Left lung (tissue), 10 donors: ENCODE results near the gene RTN1. TPM values are rescaled to one million over a fixed set of nuclear protein-coding genes. Genes with fewer than 3 reads are reported as not detected.

Experiments
- ATAC-seq: fragments of 200-7000 bp; cut with Tn5 transposase; one replicate; pipeline ENCODE4 v1.9.1; 2020; ENCODE audit warnings: moderate library complexity
- DNase-seq, 4 donors: peaks; one replicate each; pipeline ENCODE4 v3.0.0-alpha.2; 2013 to 2020
- H3K27ac ChIP-seq, 2 donors: fragments of 200-600 bp; sonication (generic) in 1 of 2; one replicate each; pipeline versions ENCODE4 v1.5.0 to v1.8.0; 2020 to 2021
- H3K27me3 ChIP-seq, 2 donors: fragments of 200-600 bp; sonication (generic) in 1 of 2; one replicate each; pipeline versions ENCODE4 v1.5.0 to v1.8.0; 2020 to 2021
- H3K36me3 ChIP-seq, 2 donors: fragments of 200-600 bp; sonication (generic) in 1 of 2; one replicate each; pipeline versions ENCODE4 v1.5.0 to v1.8.0; 2020 to 2021
- H3K4me1 ChIP-seq, 2 donors: fragments of 200-600 bp; one replicate each; pipeline ENCODE4 v1.8.0; 2021
- H3K4me3 ChIP-seq, 2 donors: fragments of 200-600 bp; sonication (generic) in 1 of 2; one replicate each; pipeline versions ENCODE4 v1.5.0 to v1.8.0; 2020 to 2021; ENCODE audit warnings: mild to moderate bottlenecking in 1 of 2
- H3K9me3 ChIP-seq, 2 donors: fragments of 200-600 bp; sonication (generic) in 1 of 2; one replicate each; pipeline versions ENCODE4 v1.5.0 to v1.8.0; 2020 to 2021
- CTCF ChIP-seq, 2 donors: fragments of 200-600 bp; sonication (generic) in 1 of 2; IDR thresholded peaks; one replicate each; pipeline versions ENCODE4 v1.5.0 to v1.8.0; 2021; ENCODE audit warnings: antibody characterized with exemption in 2 of 2
- intact Hi-C, 2 donors: fragments of 100-400 bp; cut with DNase I; formaldehyde crosslinking; loops; one replicate each; pipeline versions ENCODE4 v1.11.2 to v1.14.2; 2022
- polyA plus RNA-seq, 6 donors: library from polyadenylated mRNA; unstranded; fragments of 120-200 nt; gene quantifications; one replicate each; pipeline ENCODE4 v1.2.1, GENCODE V29; 2013; ENCODE audit not compliant: insufficient read length in 6 of 6
- total RNA-seq, 2 donors: library from RNA; stranded (reverse); fragmentation: NEBNext Ultra II Directional; extraction: Animal tissue kit (Norgen Biotek cat#: 25700); gene quantifications; one replicate each; pipeline ENCODE4 v1.2.1, GENCODE V29; 2021
- donor health status: DM: no; HTN: yes; CAD: no.
- donor health status: DM: no; HTN: no; CAD: no.

The RTN1 gene
- total and polyA plus RNA-seq, 8 donors, result 3.6 to 7.9 (median 4.7) TPM

DNA sequence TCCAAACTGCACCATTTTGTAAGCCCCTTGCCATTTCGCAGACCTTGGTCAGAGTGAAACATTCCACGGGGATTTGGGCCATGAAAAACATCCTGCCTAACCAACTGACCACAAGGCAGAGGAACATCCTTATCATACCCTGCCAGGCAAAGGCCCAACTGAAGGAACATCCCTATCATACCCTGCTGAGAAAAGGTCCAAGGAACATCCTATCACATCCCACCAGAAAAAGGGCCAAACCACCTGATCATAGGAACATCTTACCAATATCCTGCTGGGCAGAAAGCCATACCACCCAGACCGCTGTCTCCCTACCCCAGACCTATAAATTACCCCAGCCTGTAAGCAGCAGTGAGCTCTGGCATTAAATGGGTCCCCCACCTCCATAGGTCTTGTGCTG lies 30.0 kb upstream of the RTN1 start:
- Histone ChIP-seq H3K9me3 (no peaks in the 10 kb centered on the region), H3K27ac (no peak overlapping the region), H3K36me3 (no peaks in the 10 kb centered on the region), H3K4me1 (no peaks in the 10 kb centered on the region), H3K27me3 (no peaks in the 10 kb centered on the region), H3K4me3 (no peak overlapping the region)
- DNase-seq (no peak), ATAC-seq (no peak)
- intact Hi-C loops, result no loop called here
- TF ChIP-seq CTCF (IDR thresholded peaks at IDR 0.05), result no peak

DNA sequence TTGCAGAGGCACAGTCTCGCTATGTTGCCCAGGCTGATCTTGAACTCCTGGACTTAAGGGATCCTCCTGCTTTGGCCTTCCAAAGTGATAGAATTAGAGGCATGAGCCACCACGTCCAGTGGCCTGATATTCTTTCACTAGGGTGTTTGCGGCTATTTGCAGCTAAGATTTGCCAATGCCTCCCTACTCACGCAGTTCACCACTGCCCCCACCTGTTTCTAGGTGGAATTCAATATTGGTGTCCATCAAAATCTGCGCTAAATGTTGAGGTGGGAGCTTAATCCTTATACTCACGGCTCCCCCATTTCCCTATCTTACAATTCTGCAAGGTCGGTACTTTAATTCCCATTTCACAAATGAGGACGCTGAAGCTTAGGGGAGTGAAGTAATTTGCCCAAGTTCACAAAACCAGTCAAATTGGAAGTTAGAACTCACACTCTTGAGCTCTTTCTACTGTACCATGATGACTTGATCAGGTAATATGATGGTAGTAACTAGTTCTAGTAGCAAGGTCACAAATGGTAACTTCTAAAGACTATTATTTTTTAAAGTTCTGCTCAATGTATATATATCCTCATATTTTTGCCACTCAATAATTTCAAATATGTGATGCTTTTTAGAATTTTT lies 27.3 kb upstream of the RTN1 start:
- intact Hi-C loops, result no loop called here
- no peaks in the 10 kb centered on the region for H3K4me1 ChIP-seq
- no peaks in the 10 kb centered on the region for H3K27me3 ChIP-seq
- no peak overlapping the region for H3K27ac ChIP-seq
- H3K36me3 ChIP-seq, result no peaks in the 10 kb centered on the region
- no peaks in the 10 kb centered on the region for H3K9me3 ChIP-seq
- no peak overlapping the region for H3K4me3 ChIP-seq
- DNase-seq, result peak in 1 of 4 donors; percentile 30
- peak; percentile 69 for ATAC-seq
- TF ChIP-seq CTCF (IDR thresholded peaks at IDR 0.05), result peak in 1 of 2 donors; percentile 32

DNA sequence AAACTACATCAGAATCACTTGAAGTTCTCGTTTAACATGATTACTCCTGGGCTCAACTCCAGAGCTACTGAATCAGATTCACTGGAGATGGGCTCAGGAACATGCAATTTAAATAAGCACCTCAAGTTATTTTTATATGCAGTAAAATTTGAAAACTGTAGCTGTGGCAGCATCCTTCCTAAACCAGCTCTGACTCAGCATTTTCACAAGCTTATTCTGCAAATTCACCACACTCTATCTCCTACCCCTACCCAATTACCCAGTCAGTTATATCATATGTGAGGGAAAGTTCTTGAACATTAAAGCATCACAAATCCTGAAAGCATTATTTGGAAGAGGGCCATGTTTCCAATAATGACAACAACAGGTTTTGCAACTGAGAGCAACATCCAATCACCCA lies 25.1 kb upstream of the RTN1 start:
- Histone ChIP-seq H3K27me3 (no peaks in the 10 kb centered on the region), H3K4me3 (no peak overlapping the region), H3K4me1 (no peaks in the 10 kb centered on the region), H3K9me3 (no peaks in the 10 kb centered on the region), H3K36me3 (no peaks in the 10 kb centered on the region), H3K27ac (no peak overlapping the region)
- intact Hi-C loops, result no loop called here
- no peak for TF ChIP-seq CTCF (IDR thresholded peaks at IDR 0.05)
- DNase-seq (no peak), ATAC-seq (no peak)

DNA sequence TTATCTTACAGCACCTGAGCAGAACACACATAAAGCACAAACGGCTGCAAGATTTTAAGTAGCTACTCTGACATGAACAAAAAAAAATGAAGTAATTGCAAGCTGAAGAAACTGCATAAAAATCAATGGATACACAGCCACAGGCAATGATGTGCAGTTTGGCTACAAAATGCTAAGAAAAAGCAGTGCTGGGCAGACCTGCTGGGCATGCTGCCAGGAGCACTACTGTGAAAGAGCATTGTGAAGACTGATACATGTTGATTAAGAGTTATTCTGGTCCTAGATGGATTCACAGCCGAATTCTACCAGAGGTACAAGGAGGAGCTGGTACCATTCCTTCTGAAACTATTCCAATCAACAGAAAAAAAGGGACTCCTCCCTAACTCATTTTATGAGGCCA lies 20.1 kb upstream of the RTN1 start:
- no peak for TF ChIP-seq CTCF (IDR thresholded peaks at IDR 0.05)
- Histone ChIP-seq H3K27ac (no peak overlapping the region), H3K27me3 (no peaks in the 10 kb centered on the region), H3K4me1 (no peaks in the 10 kb centered on the region), H3K36me3 (no peaks in the 10 kb centered on the region), H3K4me3 (no peak overlapping the region), H3K9me3 (no peaks in the 10 kb centered on the region)
- DNase-seq (no peak), ATAC-seq (no peak)
- intact Hi-C loops, result no loop called here

DNA sequence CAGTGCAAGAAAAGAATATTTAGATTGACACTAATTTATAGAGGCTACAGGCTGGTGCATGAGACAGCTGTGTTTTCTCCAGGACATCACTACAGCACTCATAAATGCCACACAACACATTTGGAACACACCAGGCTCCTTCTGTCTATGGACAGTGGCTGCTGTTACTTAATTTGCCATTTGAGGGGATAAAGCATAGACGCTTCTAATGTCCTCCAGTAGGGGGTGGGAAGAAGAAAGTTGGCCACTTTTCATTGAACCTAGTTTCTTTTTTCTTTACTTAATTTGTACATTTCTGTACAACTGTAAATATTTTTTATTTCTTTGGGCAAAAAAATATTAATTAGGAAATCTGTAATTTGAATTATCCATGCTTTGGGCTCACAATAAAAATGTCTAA lies 12.4 kb upstream of the RTN1 start:
- intact Hi-C loops, result no loop called here
- no peaks in the 10 kb centered on the region for H3K9me3 ChIP-seq
- ATAC-seq (no peak), DNase-seq (no peak)
- no peaks in the 10 kb centered on the region for H3K36me3 ChIP-seq
- no peak overlapping the region for H3K4me3 ChIP-seq
- TF ChIP-seq CTCF (IDR thresholded peaks at IDR 0.05), result no peak
- no peaks in the 10 kb centered on the region for H3K4me1 ChIP-seq
- H3K27me3 ChIP-seq, result no peaks in the 10 kb centered on the region
- H3K27ac ChIP-seq, result no peak overlapping the region
